GM18508 (cell line): Measurements from ENCODE around the gene STAT5A.
"Not testable (repeated sequence)": the region's sequence is repeated elsewhere in the genome, so short reads cannot be mapped to it uniquely, and the experiment has no call there.

Experiments used
- ATAC-seq: cut with Tn5 transposase; IDR thresholded peaks from one replicate; pipeline ENCODE4 v1.9.1; 2021; ENCODE audit warnings: moderate number of reproducible peaks; ENCODE audit not compliant: insufficient read depth, unreplicated experiment

The STAT5A gene

GRCh38 chr17:42354956-42355843, 66.9 kb downstream of the STAT5A start:
- no peak for ATAC-seq

- no peak for ATAC-seq
These were observed 70.1 kb downstream of the STAT5A start for GRCh38 chr17:42358434-42358833.

DNA sequence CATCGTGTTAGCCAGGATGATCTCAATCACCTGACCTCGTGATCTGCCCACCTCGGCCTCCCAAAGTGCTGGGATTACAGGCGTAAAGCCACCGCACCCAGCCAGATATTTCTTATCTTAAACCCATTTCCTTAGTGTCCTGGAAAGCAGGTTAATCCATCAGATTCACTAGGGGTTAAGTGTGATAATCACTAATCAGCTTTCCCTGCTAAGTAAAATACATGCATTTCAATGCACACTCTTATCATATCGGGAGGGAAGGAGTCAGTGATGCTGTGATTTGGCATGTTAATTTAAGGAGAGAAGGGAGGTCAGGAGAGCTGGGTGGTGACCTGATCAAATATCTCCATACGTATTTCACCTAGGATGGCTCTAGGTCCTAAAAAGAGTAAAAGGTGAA, 70.8 kb downstream of the STAT5A start:
- no peak for ATAC-seq

- not testable (repeated sequence) for ATAC-seq
These were observed 72.1 kb downstream of the STAT5A start for GRCh38 chr17:42360388-42360787.
